Endodermal cell (in vitro differentiated cells): ENCODE data around the gene NECAP2. TPM values are rescaled to one million over a fixed set of nuclear protein-coding genes. Genes with fewer than 3 reads are reported as not detected.
"Not testable (repeated sequence)": the region's sequence is repeated elsewhere in the genome, so short reads cannot be mapped to it uniquely, and the experiment has no call there.

Source experiments
- DNase-seq: peaks from one replicate; pipeline ENCODE4 v3.0.0-alpha.2; 2017
- H3K27ac ChIP-seq: 2 replicates; pipeline ENCODE4 v1.5.1; 2013; ENCODE audit warnings: mild to moderate bottlenecking, low read depth, low read length, moderate library complexity
- H3K27me3 ChIP-seq: 2 replicates; pipeline ENCODE4 v1.6.1; 2013; ENCODE audit warnings: mild to moderate bottlenecking, low read length, moderate library complexity; ENCODE audit not compliant: insufficient read depth, control insufficient read depth, poor library complexity, severe bottlenecking
- H3K36me3 ChIP-seq: 2 replicates; pipeline ENCODE4 v1.7.0; 2013; ENCODE audit warnings: mild to moderate bottlenecking, low read length, moderate library complexity; ENCODE audit not compliant: control insufficient read depth, insufficient read depth
- H3K4me1 ChIP-seq: one replicate; pipeline ENCODE4 v1.7.0; 2013; ENCODE audit warnings: low read length; ENCODE audit not compliant: control insufficient read depth, insufficient read depth
- H3K4me3 ChIP-seq: 2 replicates; pipeline ENCODE4 v1.5.1; 2013; ENCODE audit warnings: mild to moderate bottlenecking, low read length, moderate library complexity
- H3K9ac ChIP-seq: 2 replicates; pipeline ENCODE4 v1.6.1; 2013; ENCODE audit warnings: mild to moderate bottlenecking, low read length, moderate library complexity; ENCODE audit not compliant: poor library complexity, severe bottlenecking; ENCODE audit errors: extremely low read depth
- H3K9me3 ChIP-seq: 2 replicates; pipeline ENCODE4 v1.6.1; 2013; ENCODE audit warnings: mild to moderate bottlenecking, low read length, moderate library complexity; ENCODE audit not compliant: control insufficient read depth
- H3K27ac Mint-ChIP-seq: 2 replicates; pipeline ENCODE4 v1.8.0; 2020; ENCODE audit warnings: mixed read lengths
- H3K27me3 Mint-ChIP-seq: 2 replicates; pipeline ENCODE4 v1.8.0; 2021; ENCODE audit warnings: mild to moderate bottlenecking, mixed read lengths; ENCODE audit not compliant: insufficient read depth
- H3K36me3 Mint-ChIP-seq: 2 replicates; pipeline ENCODE4 v1.8.0; 2020; ENCODE audit warnings: low read depth, mixed read lengths
- H3K4me1 Mint-ChIP-seq: 2 replicates; pipeline ENCODE4 v1.8.0; 2020; ENCODE audit warnings: mixed read lengths
- H3K4me3 Mint-ChIP-seq: 2 replicates; pipeline ENCODE4 v1.8.0; 2020; ENCODE audit warnings: mild to moderate bottlenecking, moderate library complexity, mixed read lengths
- H3K9me3 Mint-ChIP-seq: 2 replicates; pipeline ENCODE4 v1.8.0; 2020; ENCODE audit warnings: mild to moderate bottlenecking, mixed read lengths
- WGBS, 2 experiments: methylation state at CpG; one replicate each; pipeline versions ENCODE4 v1.1.5 to v1.1.7; 2013; ENCODE audit warnings: missing lambda C conversion rate in 2 of 2, mixed read lengths in 1 of 2; ENCODE audit not compliant: insufficient coverage in 1 of 2, insufficient read length in 1 of 2; 5-methylcytosine and 5-hydroxymethylcytosine counted together
- total RNA-seq, 2 donors: library from RNA; stranded (reverse); fragmentation: NEBNext Ultra II Directional in 1 of 2; extraction: Animal tissue kit (Norgen Biotek cat#: 25700) in 1 of 2; gene quantifications; 2 replicates in 1 of 2; 3 replicates in 1 of 2; pipeline ENCODE4 v1.2.1, GENCODE V29; 2021
- TF ChIP-seq, protein P1 (sequence below): fragments of 200-600 bp; sonication (generic); conservative IDR thresholded peaks from 2 replicates; pipeline ENCODE4 v1.5.0; 2021; ENCODE audit warnings: antibody characterized with exemption, mild to moderate bottlenecking

NECAP2 gene
- total RNA-seq, 2 donors from 2014 or later = 43.9 to 45.8 TPM

DNA sequence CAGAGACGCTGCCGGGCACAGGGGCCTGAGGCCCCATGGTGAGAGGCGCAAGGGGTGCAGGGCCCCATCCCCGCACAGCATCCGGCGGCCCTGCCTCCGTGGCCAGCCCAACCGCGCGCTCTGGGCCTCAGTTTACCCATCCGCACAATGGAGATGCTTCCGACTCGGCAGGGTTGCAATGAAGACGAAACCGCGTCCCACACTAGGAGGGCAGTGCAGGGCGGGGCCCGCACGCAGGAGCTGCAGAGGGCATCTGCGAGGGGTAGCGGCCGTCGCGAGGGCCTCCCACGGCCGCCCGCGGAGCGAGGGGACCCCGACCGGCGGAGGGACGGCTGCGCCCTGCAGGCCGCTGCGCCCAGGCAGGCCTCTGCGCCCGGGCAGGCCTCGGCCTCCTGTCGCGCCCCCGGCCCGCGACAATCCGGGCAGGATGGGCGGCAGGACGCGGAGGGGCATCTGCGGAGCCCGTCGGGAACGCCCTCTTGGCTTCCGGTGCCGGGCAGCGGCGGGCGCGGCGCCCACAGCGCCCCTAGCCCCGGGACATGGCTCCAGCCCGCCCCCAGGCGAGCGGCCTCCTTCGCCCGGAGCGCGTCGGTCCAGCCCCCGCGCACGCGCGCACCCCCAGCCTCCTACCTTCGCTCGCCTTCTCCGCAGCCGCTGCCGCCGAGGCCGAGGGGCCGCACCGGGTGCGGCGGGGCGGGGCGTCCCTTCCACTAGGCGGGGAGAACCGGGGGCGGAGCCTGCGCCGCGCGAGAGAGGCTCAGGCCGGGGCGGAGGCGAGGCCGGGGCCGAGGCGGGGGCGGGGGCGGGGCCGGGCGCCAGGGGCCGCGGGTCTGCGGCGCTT, 58.3 kb downstream of the NECAP2 start:
- WGBS, 2 experiments = 1 to 40% methylated on average over 1 to 108 of the region's 108 CpGs
- Histone ChIP-seq H3K9ac (peak overlapping the region; percentile 75), H3K9me3 (no peaks in the 10 kb centered on the region), H3K27me3 (no peaks in the 10 kb centered on the region), H3K27ac (peak overlapping the region; percentile 87), H3K4me3 (peak overlapping the region; percentile 79), H3K36me3 (no peaks in the 10 kb centered on the region), H3K4me1 (no peaks in the 10 kb centered on the region)
- TF ChIP-seq, protein P1, sequence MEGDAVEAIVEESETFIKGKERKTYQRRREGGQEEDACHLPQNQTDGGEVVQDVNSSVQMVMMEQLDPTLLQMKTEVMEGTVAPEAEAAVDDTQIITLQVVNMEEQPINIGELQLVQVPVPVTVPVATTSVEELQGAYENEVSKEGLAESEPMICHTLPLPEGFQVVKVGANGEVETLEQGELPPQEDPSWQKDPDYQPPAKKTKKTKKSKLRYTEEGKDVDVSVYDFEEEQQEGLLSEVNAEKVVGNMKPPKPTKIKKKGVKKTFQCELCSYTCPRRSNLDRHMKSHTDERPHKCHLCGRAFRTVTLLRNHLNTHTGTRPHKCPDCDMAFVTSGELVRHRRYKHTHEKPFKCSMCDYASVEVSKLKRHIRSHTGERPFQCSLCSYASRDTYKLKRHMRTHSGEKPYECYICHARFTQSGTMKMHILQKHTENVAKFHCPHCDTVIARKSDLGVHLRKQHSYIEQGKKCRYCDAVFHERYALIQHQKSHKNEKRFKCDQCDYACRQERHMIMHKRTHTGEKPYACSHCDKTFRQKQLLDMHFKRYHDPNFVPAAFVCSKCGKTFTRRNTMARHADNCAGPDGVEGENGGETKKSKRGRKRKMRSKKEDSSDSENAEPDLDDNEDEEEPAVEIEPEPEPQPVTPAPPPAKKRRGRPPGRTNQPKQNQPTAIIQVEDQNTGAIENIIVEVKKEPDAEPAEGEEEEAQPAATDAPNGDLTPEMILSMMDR = peak; percentile 50
- Mint-ChIP-seq H3K9me3 (no peaks in the 10 kb centered on the region), H3K27ac (peak overlapping the region; percentile 94), H3K36me3 (peaks cover 3% of the 10 kb centered on the region), H3K4me1 (peaks cover 5% of the 10 kb centered on the region), H3K4me3 (peak overlapping the region; percentile 72), H3K27me3 (no peaks in the 10 kb centered on the region)
- DNase-seq = peak; percentile 97

DNA sequence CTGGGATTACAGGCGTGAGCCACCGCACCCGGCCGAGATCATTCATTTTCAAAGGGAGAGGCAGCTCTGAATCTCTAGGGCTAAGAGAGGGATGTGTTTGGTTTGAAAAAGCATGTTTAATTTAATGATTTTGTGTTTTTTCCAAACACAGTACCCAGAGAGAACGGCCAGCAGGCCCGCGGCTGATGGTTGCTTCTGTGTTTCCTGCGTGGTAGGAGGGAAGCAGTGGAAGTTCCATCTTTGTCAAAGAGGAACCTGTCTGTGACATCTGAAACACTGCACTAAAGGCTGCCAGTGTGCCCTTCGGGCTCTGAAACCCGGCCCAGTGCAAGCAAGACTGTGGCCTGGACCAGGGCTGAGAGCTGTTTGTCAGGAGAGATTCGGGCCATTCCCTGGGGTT, 59.9 kb downstream of the NECAP2 start:
- H3K36me3 Mint-ChIP-seq, H3K4me1 Mint-ChIP-seq, H3K9ac ChIP-seq, H3K9me3 ChIP-seq, H3K4me1 ChIP-seq, DNase-seq, H3K27me3 ChIP-seq, H3K27me3 Mint-ChIP-seq, H3K9me3 Mint-ChIP-seq, H3K27ac ChIP-seq, H3K4me3 ChIP-seq, H3K36me3 ChIP-seq, H3K27ac Mint-ChIP-seq: not testable (repeated sequence)
- 93 to 100% methylated on average over 4 to 11 of the region's 11 CpGs for WGBS, 2 experiments
- H3K4me3 Mint-ChIP-seq = peak overlapping the region; percentile 72

DNA sequence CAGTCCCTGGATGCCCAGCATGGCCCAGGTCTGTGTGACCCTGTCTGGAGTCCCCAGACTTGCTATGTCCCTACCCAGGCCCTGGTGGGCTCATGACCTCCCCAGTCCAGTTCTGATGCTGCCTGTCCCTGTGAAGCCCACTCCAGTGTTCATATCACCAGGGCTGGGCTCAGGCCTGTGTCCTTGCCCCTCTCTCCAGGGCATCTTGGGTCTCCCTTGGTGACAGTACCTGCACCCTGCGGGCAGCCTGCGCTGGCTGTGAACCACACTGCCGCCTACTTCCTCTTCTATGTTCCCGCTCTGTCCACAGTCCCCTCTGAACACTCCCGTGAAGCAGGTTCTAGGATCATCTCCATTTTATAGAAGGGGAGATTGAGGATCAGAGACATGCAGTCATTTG, 60.5 kb downstream of the NECAP2 start:
- not testable (repeated sequence) for H3K36me3 ChIP-seq, H3K4me3 Mint-ChIP-seq, H3K4me1 Mint-ChIP-seq, H3K4me3 ChIP-seq, H3K9ac ChIP-seq, H3K27me3 Mint-ChIP-seq, H3K4me1 ChIP-seq, H3K27me3 ChIP-seq, H3K27ac Mint-ChIP-seq, DNase-seq, H3K36me3 Mint-ChIP-seq, H3K27ac ChIP-seq, H3K9me3 Mint-ChIP-seq
- WGBS, 2 experiments = 93 to 99% methylated on average over 4 to 5 of the region's 5 CpGs
- H3K9me3 ChIP-seq = peaks cover 12% of the 10 kb centered on the region

DNA sequence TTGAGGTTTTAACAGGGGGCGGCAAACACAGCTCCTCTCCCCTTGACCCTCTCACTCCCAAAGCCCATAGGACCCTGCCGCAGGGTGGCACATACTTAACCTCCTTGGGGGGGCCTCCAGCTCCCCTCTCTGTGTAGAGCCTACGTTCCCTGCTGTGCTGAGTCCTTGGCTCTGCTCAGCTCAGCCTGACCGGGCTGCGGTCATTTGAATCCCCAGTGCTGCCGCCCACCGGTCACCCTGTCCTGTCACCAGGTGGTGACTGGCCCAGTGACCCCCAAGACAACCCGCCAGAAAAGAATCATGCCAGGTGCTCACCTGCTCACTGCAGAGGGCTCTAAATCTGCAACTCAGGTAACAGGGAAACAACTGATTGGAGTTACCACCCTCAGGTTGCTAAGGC, 60.9 kb downstream of the NECAP2 start:
- H3K4me3 Mint-ChIP-seq, H3K27ac Mint-ChIP-seq, H3K9me3 Mint-ChIP-seq, H3K27me3 ChIP-seq, H3K27ac ChIP-seq, DNase-seq, H3K9ac ChIP-seq, H3K27me3 Mint-ChIP-seq, H3K4me3 ChIP-seq, H3K4me1 ChIP-seq, H3K4me1 Mint-ChIP-seq, H3K36me3 ChIP-seq, H3K36me3 Mint-ChIP-seq: not testable (repeated sequence)
- WGBS, 2 experiments = 67 to 81% methylated on average over 3 to 8 of the region's 8 CpGs
- peaks cover 12% of the 10 kb centered on the region for H3K9me3 ChIP-seq
